LHCN-M2 (cell line): ENCODE measurements around the gene KCNQ1. TPM values are rescaled to one million over a fixed set of nuclear protein-coding genes. Genes with fewer than 3 reads are reported as not detected.

Experiments
- DNase-seq: peaks from one replicate; pipeline ENCODE4 v3.0.0-alpha.2; 2012; ENCODE audit warnings: low read depth
- total RNA-seq: library from RNA; depleted of rRNA; stranded (reverse); fragments of >200 nt; gene quantifications from 2 replicates; pipeline ENCODE4 v1.2.3, GENCODE V29; 2014

The KCNQ1 gene
- total RNA-seq, 1 experiment from 2014 or later, result not detected

GRCh38 chr11:2833716-2834502 lies 389.1 kb downstream of the KCNQ1 start:
- DNase-seq, result no peak

DNA sequence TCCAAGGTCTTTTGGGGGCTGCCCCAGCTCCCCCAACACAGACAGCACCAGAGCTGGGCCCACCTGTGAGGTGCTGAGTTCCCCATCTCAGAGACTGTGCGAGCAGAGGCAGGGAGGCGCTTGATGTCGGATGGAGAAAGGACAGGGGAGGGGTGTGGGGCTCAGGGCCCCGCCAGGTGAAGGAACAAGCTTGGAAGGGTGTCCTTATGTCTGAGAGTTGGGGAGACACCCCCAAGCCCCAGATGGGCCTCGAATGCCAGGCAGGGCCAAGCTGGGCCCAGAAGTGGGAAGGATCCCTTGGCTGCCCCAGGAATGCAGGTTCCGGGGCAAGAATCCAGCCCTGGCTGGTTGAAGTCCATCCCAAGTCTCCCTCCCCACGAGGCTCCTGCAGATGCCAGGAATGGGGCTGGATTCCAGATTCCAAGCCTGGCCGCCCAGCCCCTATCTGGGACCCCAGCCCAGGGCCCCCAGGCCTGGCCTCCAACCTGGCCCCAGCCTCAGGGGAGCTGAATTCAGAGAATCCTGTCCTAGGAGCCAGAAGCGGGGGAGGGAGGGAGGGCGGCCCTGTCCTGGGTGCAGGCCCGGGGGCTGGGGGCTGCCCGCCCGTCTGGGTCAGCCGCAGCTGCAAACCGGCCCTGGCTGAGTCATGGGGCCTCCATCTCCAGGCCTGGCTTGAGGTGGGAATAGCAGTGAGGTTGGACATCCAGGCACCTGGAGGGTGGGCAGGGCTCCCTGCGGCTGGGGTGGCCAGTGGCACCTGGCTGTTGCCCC lies 389.9 kb downstream of the KCNQ1 start:
- DNase-seq, result no peak

- peak; percentile 19 for DNase-seq
Observed at GRCh38 chr11:2835296-2835695, 390.5 kb downstream of the KCNQ1 start.

DNA sequence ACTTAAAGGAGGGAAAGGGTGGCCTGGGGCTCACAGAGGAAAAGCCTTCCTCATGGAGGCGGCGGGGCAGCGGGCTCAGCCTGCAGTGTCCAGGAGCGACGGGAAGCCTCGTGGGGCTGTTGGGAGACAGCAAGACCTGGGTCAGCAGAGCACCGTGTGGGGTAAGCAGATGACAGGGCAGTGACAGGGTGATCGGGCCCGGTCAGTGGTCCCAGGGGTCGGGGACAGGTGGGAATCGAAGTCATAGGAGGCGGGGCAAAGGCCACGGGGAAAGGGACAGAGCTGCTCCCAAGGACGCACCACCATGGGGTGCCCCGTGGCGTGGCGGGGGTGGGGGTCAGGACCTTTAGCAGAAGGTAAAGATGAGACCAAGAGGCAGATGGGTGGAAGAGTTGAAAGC lies 390.9 kb downstream of the KCNQ1 start:
- DNase-seq, result no peak

DNA sequence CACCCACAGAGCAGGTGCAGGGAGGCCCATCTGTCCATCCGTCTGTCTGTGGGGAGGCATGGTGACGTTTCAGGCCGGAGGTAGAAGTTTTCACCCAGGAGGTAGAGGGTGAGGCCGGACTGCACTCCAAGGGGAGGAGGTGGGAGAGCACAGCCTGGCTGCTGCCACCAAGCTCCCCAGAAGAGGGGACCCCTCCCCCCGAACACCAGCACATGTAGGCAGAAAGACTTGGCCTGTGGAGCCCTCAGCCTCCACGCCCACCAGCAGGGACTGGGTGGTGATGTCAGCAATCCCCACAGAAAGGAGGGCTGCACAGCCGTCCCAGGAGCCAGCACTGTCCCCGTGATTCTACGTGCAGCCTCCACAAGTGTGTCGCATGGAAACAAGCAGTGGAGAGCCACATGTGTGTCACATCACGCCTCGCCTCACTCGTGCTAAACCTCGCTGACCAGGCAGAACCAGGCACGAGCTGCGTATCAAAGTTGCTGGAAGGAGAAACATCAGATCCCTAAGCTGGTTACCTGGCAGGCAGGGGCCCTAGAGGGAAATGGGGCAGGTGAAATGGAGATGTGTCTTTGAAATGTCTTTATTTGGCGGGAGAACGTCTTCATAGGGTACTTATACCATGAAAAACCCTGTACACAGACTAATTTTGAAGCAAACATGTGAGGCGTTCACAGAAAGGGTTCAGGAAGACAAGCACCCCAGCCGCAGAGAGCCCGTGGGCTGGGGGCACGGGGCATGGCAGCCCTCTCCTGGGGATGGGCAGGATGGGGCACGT lies 391.7 kb downstream of the KCNQ1 start:
- no peak for DNase-seq

DNA sequence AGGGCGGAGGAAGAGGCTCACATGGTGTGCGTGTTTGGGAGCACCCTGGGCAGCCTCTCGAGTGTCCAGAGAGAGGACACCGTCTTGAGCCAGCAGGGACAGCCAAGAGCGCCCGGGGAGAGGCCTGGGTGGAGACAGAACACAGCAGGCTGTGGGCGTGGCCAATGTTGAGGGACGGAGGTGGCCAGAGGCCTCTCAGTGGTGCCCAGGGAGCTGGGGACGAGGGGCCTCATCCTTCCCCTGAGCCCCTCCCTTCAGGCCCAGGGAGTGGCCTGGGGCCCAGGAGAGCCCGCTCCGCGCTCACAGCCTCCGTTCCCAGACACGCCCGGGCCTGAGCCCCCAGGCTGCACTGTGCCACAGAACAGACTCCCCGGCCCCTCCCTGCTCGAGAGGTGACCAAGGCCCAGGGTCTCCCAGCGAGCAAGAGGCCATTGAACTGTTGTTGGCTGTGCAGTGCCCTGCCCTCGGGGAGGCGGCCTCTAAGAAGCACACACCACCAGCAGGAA lies 392.3 kb downstream of the KCNQ1 start:
- peak; percentile 12 for DNase-seq

- no peak for DNase-seq
Observed at GRCh38 chr11:2837651-2838050, 392.8 kb downstream of the KCNQ1 start.

GRCh38 chr11:2838091-2838490 lies 393.3 kb downstream of the KCNQ1 start:
- DNase-seq, result no peak

- DNase-seq, result no peak
Observed at GRCh38 chr11:2838676-2839294, 394.0 kb downstream of the KCNQ1 start.

DNA sequence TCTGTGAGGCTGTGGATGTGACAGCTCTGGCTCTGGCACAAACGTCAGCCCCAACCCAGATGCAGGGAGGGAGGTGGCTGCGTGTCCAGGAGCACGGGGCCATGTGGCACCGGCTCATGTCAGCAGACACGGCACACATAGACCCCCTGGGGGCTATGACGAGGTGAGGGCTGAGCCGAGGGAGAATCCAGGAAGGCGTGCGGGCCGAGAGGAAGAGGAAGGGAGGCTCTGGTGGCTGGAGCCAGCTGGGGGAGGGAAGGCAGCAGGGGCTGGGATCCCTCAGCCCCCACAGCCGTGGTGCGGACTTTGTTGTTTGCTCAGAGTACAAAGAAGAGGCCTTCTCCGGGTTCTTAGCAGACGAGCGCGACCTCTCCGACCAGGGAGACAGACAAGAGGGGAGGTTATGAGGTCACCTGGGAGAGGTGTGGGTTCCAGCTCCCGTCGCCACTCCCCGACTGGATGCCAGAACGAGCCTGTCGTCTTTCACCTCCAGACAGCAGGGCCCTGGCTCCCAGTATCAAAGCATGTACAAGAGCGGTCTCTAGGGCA lies 394.7 kb downstream of the KCNQ1 start:
- no peak for DNase-seq

- no peak for DNase-seq
Observed at GRCh38 chr11:2841411-2842190, 396.8 kb downstream of the KCNQ1 start.

DNA sequence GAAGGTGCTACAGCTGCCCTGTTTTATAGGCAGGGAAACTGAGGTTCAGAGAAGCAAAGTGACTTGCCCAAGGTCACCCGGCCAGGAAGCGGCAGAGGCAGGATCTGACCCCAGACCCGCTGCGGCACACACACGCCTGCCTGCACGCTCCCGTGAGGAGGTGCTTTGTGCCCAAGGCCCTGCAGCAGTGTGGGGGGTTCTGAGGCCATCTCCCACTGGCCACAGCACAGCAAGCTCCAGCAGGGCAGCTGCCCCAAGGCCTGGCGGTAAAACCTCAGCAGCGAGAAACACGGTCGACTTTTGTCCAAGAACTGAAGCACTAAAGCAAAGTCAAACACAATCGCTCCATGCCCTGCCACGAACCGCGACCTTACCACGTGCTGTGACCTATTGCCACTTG lies 398.1 kb downstream of the KCNQ1 start:
- DNase-seq, result no peak

DNA sequence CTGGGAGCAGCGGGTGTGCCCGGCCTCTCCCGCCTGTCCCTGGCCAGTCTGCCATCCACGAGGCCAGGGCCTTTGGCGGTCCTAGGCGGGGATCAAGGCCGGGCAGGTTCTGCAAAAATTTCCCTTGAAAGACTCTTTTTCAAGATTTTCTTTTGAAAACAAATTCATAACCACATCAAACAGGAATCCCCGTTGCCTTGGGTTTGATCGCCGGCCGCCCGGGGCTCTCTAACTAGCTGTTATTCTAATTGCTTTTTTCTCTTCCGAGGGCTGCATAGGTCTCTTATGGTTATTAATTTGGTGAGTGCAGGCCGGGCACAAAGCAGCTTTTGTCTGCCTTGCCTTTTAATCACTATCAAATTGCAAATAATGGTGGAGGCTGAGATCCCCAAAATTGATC lies 398.7 kb downstream of the KCNQ1 start:
- no peak for DNase-seq

- no peak for DNase-seq
Observed at GRCh38 chr11:2844116-2844842, 399.5 kb downstream of the KCNQ1 start.

DNA sequence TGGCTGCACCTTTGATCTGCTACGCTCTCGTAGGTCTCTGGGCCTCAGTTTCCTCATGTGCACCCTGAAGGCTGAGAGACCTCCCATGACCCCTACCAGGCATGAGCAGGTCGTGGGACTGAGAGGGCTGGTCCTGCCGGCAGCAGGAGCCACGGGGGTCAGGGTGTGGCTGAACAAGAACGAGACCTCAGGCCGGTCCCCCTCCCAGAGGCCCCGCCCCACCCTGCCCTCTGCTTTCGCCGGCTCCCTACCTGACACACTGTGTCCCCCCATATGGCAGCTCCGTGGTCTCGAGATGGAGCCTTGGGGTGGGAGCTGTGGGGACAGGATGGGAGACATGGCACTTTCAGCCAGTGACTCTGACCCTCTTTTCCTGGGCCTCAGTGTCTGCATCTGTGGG lies 400.2 kb downstream of the KCNQ1 start:
- no peak for DNase-seq

- DNase-seq, result no peak
Observed at GRCh38 chr11:2846056-2846455, 401.2 kb downstream of the KCNQ1 start.

GRCh38 chr11:2846470-2846869 lies 401.7 kb downstream of the KCNQ1 start:
- no peak for DNase-seq

DNA sequence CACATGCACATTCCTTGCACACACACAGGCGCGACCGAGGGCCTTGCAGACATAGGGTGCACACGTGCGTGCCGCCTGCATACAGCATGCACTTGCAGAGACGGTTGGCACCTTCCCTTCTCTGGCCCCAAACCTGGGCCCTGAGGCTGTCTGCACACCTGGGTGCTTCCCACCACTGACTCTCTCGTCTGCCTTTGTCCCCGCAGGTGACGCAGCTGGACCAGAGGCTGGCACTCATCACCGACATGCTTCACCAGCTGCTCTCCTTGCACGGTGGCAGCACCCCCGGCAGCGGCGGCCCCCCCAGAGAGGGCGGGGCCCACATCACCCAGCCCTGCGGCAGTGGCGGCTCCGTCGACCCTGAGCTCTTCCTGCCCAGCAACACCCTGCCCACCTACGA lies 402.8 kb downstream of the KCNQ1 start:
- no peak for DNase-seq

DNA sequence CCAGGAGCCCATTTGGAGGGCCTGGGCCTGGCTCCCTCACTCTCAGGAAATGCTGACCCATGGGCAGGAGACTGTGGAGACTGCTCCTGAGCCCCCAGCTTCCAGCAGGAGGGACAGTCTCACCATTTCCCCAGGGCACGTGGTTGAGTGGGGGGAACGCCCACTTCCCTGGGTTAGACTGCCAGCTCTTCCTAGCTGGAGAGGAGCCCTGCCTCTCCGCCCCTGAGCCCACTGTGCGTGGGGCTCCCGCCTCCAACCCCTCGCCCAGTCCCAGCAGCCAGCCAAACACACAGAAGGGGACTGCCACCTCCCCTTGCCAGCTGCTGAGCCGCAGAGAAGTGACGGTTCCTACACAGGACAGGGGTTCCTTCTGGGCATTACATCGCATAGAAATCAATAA lies 403.7 kb downstream of the KCNQ1 start:
- no peak for DNase-seq
